HepG2 (cell line): ENCODE measurements around the gene ZBTB21. TPM values are rescaled to one million over a fixed set of nuclear protein-coding genes. Genes with fewer than 3 reads are reported as not detected.
A peak's percentile ranks its signal among the peaks of the same experiment; 100 is the strongest.

Experiments used
- BORCS8-MEF2B ChIP-seq: sonication (generic); formaldehyde crosslinking; IDR thresholded peaks from 2 replicates; pipeline ENCODE4 v1.8.0; 2022; ENCODE audit warnings: mild to moderate bottlenecking, missing genetic modification reagents
- BRD4 ChIP-seq: sonication (generic); formaldehyde crosslinking; IDR thresholded peaks from 2 replicates; pipeline ENCODE4 v1.4.0; 2020; ENCODE audit warnings: missing genetic modification reagents
- FOXC1 ChIP-seq: sonication (generic); formaldehyde crosslinking; IDR thresholded peaks from 2 replicates; pipeline ENCODE4 v1.8.0; 2022; ENCODE audit warnings: mild to moderate bottlenecking, missing genetic modification reagents, borderline replicate concordance
- HMG20A ChIP-seq: IDR thresholded peaks from 2 replicates; pipeline ENCODE4 v1.6.1; 2016; ENCODE audit warnings: borderline replicate concordance
- HOXA5 ChIP-seq: sonication (generic); formaldehyde crosslinking; IDR thresholded peaks from 2 replicates; pipeline ENCODE4 v1.4.0; 2020; ENCODE audit warnings: missing genetic modification reagents
- KMT2B ChIP-seq: IDR thresholded peaks from 2 replicates; pipeline ENCODE4 v1.6.1; 2016; ENCODE audit warnings: missing genetic modification reagents, missing compliant biosample characterization
- NR2F1 ChIP-seq, 2 experiments: fragments of 450-650 bp in 1 of 2; formaldehyde crosslinking in 1 of 2; IDR thresholded peaks; 2 replicates each; pipeline versions ENCODE4 v1.5.0 to v1.6.1; 2016 to 2020; ENCODE audit warnings: mild to moderate bottlenecking in 1 of 2, missing compliant biosample characterization in 1 of 2, missing genetic modification reagents in 1 of 2, moderate library complexity in 1 of 2
- RXRA ChIP-seq: sonication (generic); formaldehyde crosslinking; IDR thresholded peaks from 2 replicates; pipeline ENCODE4 v1.5.1; 2020; ENCODE audit warnings: missing genetic modification reagents
- RXRB ChIP-seq: IDR thresholded peaks from 2 replicates; pipeline ENCODE4 v1.6.1; 2016; ENCODE audit warnings: borderline replicate concordance, missing genetic modification reagents, missing compliant biosample characterization
- TARDBP ChIP-seq: sonication (generic); formaldehyde crosslinking; IDR thresholded peaks from 2 replicates; pipeline ENCODE4 v1.8.0; 2022; ENCODE audit warnings: mild to moderate bottlenecking, missing genetic modification reagents
- ZEB1 ChIP-seq: IDR thresholded peaks from 2 replicates; pipeline ENCODE4 v1.6.1; 2012; ENCODE audit warnings: mild to moderate bottlenecking, low read depth, inconsistent platforms; ENCODE audit not compliant: insufficient replicate concordance
- ZNF709 ChIP-seq: sonication (generic); formaldehyde crosslinking; IDR thresholded peaks from 2 replicates; pipeline ENCODE4 v1.5.0; 2020; ENCODE audit warnings: mild to moderate bottlenecking, missing genetic modification reagents
- polyA plus RNA-seq, 8 experiments: library from polyadenylated mRNA; depleted of rRNA in 3 of 8; stranded (reverse) in 7 of 8; unstranded in 1 of 8; fragments of >200 nt; fragmentation: Illumina TruSeq in 4 of 8; extraction: Trizol in 4 of 8; gene quantifications; 2 replicates each; pipeline versions ENCODE4 v1.2.1 to v1.2.3, GENCODE V29; 2011 to 2016; ENCODE audit warnings: low read depth in 4 of 8, missing spikeins in 1 of 8, mixed read lengths in 1 of 8; ENCODE audit not compliant: insufficient read depth in 1 of 8
- total RNA-seq, 5 experiments: library from RNA; depleted of rRNA; stranded (reverse); fragments of >200 nt; fragmentation: Illumina TruSeq; extraction: Trizol; gene quantifications; 2 replicates each; pipeline ENCODE4 v1.2.3, GENCODE V29; 2016; ENCODE audit warnings: low read depth in 1 of 5
- TF ChIP-seq, protein P1 (sequence below): sonication (generic); formaldehyde crosslinking; IDR thresholded peaks from 2 replicates; pipeline ENCODE4 v1.4.0; 2020; ENCODE audit warnings: missing genetic modification reagents, low read depth, mild to moderate bottlenecking, borderline replicate concordance
- TF ChIP-seq, protein P2 (sequence below): IDR thresholded peaks from 2 replicates; pipeline ENCODE4 v1.6.1; 2018; ENCODE audit warnings: missing genetic modification reagents, mild to moderate bottlenecking, missing compliant biosample characterization
- TF ChIP-seq, protein P3 (sequence below): IDR thresholded peaks from 2 replicates; pipeline ENCODE4 v1.4.0; 2020; ENCODE audit warnings: mild to moderate bottlenecking, missing genetic modification reagents
- TF ChIP-seq, protein P4 (sequence below): sonication (generic); formaldehyde crosslinking; IDR thresholded peaks from 2 replicates; pipeline ENCODE4 v1.4.0; 2020; ENCODE audit warnings: missing genetic modification reagents
- TF ChIP-seq, protein P5 (sequence below): sonication (generic); formaldehyde crosslinking; conservative IDR thresholded peaks from 2 replicates; pipeline ENCODE4 v1.4.0; 2020; ENCODE audit warnings: missing genetic modification reagents

ZBTB21 gene
- total and polyA plus RNA-seq, 2 of the 13 experiments (the other 11 are each of a cell fraction or from before 2014, with no cell fraction given) = 4.5 to 6.1 TPM

DNA sequence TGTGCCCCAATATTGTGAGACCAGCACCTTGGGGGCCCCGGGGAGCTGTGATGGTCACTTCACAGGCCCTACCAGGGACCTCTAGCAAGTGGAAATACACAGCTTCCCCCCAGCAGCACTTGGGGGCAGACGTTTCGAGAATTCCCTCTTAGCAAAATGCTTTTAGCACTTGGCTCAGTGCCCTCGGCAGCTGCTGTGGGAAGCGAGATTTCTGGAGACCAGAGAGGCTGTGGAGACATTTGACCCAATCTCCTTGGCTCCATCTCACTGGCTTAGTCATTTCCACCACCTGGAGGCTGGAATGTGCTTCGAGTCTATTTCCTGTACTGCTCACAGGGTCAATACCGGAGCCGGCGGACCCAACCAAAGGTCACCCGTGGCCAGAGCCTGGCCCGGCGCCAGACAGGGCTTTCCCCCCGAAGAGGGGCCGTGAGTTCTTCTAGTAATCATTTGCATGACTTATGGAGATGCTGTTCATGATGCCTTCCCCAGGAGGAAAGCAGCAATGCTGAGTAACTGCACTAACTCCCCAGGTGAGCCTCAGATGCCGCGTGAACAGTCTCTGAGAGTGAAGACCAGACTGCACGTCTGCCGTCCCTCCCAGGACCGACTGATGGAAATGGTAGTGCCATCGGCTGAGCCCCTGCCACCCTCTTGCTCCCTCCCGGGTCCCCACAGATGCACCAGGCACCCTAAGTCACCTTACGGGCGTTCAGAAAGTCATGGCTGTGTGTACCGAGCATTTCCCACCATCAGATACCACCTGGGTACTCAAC, 52.0 kb downstream of the ZBTB21 start (continued):
- TF ChIP-seq FOXC1 (CRISPR knock-in tag) (peak; percentile 72), NR2F1 (CRISPR knock-in tag; IDR thresholded peaks at IDR 0.05) (peak; percentile 72 to 78), RXRA (CRISPR knock-in tag) (peak; percentile 88), HMG20A (0 out of 2 replicates have a peak, but pooled peaks have one; percentile 41), BORCS8-MEF2B (no peak), KMT2B (0 out of 2 replicates have a peak, but pooled peaks have one; percentile 16), HOXA5 (CRISPR knock-in tag) (0 out of 2 replicates have a peak, but pooled peaks have one; percentile 45), RXRB (CRISPR knock-in tag) (peak; percentile 82), TARDBP (CRISPR knock-in tag) (no peak), ZEB1 (peak; percentile 79), BRD4 (CRISPR knock-in tag) (0 out of 2 replicates have a peak, but pooled peaks have one; percentile 9), ZNF709 (CRISPR knock-in tag) (no peak)
- TF ChIP-seq, protein P1, sequence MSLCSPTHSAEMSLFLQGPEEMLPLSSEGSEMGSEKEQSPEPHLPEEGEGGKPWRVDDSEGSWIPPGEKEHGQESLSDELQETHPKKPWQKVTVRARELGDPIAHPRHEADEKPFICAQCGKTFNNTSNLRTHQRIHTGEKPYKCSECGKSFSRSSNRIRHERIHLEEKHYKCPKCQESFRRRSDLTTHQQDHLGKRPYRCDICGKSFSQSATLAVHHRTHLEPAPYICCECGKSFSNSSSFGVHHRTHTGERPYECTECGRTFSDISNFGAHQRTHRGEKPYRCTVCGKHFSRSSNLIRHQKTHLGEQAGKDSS (CRISPR knock-in tag) = no peak
- TF ChIP-seq, protein P2, sequence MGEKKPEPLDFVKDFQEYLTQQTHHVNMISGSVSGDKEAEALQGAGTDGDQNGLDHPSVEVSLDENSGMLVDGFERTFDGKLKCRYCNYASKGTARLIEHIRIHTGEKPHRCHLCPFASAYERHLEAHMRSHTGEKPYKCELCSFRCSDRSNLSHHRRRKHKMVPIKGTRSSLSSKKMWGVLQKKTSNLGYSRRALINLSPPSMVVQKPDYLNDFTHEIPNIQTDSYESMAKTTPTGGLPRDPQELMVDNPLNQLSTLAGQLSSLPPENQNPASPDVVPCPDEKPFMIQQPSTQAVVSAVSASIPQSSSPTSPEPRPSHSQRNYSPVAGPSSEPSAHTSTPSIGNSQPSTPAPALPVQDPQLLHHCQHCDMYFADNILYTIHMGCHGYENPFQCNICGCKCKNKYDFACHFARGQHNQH (CRISPR knock-in tag) = 0 out of 2 replicates have a peak, but pooled peaks have one; percentile 44
- TF ChIP-seq, protein P3, sequence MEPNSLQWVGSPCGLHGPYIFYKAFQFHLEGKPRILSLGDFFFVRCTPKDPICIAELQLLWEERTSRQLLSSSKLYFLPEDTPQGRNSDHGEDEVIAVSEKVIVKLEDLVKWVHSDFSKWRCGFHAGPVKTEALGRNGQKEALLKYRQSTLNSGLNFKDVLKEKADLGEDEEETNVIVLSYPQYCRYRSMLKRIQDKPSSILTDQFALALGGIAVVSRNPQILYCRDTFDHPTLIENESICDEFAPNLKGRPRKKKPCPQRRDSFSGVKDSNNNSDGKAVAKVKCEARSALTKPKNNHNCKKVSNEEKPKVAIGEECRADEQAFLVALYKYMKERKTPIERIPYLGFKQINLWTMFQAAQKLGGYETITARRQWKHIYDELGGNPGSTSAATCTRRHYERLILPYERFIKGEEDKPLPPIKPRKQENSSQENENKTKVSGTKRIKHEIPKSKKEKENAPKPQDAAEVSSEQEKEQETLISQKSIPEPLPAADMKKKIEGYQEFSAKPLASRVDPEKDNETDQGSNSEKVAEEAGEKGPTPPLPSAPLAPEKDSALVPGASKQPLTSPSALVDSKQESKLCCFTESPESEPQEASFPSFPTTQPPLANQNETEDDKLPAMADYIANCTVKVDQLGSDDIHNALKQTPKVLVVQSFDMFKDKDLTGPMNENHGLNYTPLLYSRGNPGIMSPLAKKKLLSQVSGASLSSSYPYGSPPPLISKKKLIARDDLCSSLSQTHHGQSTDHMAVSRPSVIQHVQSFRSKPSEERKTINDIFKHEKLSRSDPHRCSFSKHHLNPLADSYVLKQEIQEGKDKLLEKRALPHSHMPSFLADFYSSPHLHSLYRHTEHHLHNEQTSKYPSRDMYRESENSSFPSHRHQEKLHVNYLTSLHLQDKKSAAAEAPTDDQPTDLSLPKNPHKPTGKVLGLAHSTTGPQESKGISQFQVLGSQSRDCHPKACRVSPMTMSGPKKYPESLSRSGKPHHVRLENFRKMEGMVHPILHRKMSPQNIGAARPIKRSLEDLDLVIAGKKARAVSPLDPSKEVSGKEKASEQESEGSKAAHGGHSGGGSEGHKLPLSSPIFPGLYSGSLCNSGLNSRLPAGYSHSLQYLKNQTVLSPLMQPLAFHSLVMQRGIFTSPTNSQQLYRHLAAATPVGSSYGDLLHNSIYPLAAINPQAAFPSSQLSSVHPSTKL (CRISPR knock-in tag) = peak; percentile 83
- TF ChIP-seq, protein P4, sequence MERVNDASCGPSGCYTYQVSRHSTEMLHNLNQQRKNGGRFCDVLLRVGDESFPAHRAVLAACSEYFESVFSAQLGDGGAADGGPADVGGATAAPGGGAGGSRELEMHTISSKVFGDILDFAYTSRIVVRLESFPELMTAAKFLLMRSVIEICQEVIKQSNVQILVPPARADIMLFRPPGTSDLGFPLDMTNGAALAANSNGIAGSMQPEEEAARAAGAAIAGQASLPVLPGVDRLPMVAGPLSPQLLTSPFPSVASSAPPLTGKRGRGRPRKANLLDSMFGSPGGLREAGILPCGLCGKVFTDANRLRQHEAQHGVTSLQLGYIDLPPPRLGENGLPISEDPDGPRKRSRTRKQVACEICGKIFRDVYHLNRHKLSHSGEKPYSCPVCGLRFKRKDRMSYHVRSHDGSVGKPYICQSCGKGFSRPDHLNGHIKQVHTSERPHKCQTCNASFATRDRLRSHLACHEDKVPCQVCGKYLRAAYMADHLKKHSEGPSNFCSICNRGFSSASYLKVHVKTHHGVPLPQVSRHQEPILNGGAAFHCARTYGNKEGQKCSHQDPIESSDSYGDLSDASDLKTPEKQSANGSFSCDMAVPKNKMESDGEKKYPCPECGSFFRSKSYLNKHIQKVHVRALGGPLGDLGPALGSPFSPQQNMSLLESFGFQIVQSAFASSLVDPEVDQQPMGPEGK (CRISPR knock-in tag) = peak; percentile 74
- TF ChIP-seq, protein P5, sequence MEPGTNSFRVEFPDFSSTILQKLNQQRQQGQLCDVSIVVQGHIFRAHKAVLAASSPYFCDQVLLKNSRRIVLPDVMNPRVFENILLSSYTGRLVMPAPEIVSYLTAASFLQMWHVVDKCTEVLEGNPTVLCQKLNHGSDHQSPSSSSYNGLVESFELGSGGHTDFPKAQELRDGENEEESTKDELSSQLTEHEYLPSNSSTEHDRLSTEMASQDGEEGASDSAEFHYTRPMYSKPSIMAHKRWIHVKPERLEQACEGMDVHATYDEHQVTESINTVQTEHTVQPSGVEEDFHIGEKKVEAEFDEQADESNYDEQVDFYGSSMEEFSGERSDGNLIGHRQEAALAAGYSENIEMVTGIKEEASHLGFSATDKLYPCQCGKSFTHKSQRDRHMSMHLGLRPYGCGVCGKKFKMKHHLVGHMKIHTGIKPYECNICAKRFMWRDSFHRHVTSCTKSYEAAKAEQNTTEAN = peak; percentile 83; the same call in 1 of the 2 replicates
